Brain microvascular endothelial cell (primary cell): Measurements from ENCODE around the gene SRI.

Experiments used
- DNase-seq: peaks from one replicate; pipeline ENCODE4 v3.0.0-alpha.2; 2020
- H3K27ac ChIP-seq: fragments of 250-450 bp; sonication (Bioruptor Pico); 2 replicates; pipeline ENCODE4 v1.5.1; 2020; ENCODE audit warnings: mild to moderate bottlenecking, moderate library complexity
- H3K27me3 ChIP-seq: fragments of 250-450 bp; sonication (Bioruptor Pico); replicated peaks from 2 replicates; pipeline ENCODE4 v1.5.1; 2020; ENCODE audit warnings: mild to moderate bottlenecking
- H3K36me3 ChIP-seq: fragments of 250-450 bp; sonication (Bioruptor Pico); replicated peaks from 2 replicates; pipeline ENCODE4 v1.5.1; 2020; ENCODE audit warnings: mild to moderate bottlenecking
- H3K4me3 ChIP-seq: 2 replicates; pipeline ENCODE4 v1.5.1; 2011; ENCODE audit warnings: low read depth, mild to moderate bottlenecking, control low read depth, low read length, moderate library complexity
- in situ Hi-C: cut with HindIII; loops from 2 replicates; pipeline ENCODE4 v1.10.0; 2017; ENCODE audit warnings: low sequenced_read_pairs, low pct_ligation_motif_present
- TF ChIP-seq, protein P1 (sequence below): IDR thresholded peaks from 2 replicates; pipeline ENCODE4 v1.5.1; 2011; ENCODE audit warnings: low read depth, mild to moderate bottlenecking, moderate library complexity, low read length, control low read depth, inconsistent platforms; ENCODE audit errors: missing control alignments

SRI gene

DNA sequence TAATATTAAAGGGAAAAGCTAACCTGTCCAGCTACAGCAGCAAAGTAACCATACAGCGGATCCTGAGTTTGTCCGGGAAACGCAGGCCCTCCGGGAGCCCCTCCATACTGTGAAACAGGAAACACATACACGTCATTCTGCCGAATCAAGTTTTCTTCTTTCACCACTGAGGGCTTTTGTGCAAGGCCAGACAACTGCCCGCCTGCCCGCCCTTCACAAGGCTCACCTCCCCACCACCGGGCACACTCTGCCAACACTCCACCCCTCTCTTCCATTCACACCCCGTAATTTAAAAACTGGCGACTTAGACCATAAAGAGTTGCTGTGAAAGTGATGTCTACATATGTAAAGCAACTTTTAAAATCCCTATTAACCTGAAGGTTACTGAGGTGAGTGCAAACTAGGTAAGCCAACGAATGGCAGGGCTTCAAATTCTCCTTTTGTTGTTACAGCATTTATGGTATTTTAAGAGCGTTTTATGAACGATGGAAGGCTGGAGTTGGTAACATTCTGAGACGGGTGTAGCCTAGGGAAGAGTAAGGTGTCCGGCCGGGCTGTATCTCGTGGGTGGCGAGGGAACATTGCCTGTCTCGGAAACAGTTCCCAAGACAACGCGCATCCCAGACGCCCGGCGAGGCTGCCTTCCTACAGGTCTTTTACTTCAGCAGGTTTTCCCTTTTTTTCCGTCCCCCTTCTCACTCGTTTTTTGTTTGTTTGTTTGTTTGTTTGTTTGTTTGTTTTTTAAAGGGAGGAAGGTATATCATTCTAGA is 817 bp downstream of the SRI start:
- DNase-seq = peak; percentile 44
- TF ChIP-seq, protein P1, sequence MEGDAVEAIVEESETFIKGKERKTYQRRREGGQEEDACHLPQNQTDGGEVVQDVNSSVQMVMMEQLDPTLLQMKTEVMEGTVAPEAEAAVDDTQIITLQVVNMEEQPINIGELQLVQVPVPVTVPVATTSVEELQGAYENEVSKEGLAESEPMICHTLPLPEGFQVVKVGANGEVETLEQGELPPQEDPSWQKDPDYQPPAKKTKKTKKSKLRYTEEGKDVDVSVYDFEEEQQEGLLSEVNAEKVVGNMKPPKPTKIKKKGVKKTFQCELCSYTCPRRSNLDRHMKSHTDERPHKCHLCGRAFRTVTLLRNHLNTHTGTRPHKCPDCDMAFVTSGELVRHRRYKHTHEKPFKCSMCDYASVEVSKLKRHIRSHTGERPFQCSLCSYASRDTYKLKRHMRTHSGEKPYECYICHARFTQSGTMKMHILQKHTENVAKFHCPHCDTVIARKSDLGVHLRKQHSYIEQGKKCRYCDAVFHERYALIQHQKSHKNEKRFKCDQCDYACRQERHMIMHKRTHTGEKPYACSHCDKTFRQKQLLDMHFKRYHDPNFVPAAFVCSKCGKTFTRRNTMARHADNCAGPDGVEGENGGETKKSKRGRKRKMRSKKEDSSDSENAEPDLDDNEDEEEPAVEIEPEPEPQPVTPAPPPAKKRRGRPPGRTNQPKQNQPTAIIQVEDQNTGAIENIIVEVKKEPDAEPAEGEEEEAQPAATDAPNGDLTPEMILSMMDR = no peak
- Histone ChIP-seq H3K36me3 (peaks cover 19% of the 10 kb centered on the region), H3K27ac (no peak overlapping the region), H3K27me3 (no peaks in the 10 kb centered on the region), H3K4me3 (peak overlapping the region; percentile 93)
- in situ Hi-C loops = no loop called here

DNA sequence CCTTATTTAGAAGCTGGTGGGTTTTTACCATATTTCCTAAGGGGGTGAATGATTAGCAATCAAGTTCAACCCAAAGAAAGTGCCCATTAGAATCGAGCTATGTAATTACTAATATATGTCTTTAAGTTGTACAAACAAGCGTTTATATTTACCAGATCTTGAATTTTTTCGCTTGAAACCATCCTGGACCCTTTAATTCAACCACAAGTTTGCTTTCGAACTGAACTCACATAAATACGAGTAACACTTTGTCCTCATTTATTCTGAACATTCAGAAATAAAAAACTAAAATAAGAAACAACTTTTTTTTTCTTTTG is 1.5 kb downstream of the SRI start:
- TF ChIP-seq, protein P1 = no peak
- DNase-seq = no peak
- in situ Hi-C loops = no loop called here
- H3K27ac ChIP-seq = no peak overlapping the region
- no peaks in the 10 kb centered on the region for H3K27me3 ChIP-seq
- peak overlapping the region; percentile 93 for H3K4me3 ChIP-seq
- peaks cover 25% of the 10 kb centered on the region for H3K36me3 ChIP-seq

DNA sequence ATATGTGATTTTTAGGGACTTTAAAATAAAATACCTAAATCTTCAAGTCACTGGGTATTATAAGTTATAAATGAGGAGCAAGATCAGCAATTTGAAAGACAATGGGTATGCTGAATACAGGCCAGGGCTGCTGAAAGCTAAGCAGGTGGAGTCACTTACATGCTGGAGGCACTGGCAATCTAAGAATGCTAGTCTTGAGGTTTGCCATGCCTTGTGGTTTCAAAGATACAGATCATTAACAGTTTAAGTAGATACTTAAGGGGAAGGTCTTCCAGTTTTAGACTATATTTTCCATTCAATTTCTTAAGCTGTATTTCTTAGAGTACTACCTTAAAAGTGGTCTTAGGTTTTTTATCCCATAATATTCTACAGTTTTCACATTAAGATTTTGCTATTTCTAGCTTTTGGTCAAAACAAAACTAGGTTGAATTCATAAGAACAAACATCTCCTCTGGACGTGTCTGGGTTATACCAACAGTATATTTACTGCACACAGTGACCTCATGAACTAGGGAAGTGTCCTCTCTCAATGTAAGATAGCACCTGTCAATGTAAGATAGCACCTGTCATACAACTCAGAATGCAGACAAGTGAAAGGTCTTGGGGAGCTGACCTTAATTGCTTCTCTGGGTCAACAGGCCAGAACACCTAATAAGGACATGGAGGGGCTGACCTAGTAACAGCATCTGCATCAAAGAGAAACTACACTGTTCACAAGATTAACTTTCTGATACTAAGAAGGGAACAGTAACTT is 2.0 kb downstream of the SRI start:
- in situ Hi-C loops = no loop called here
- DNase-seq = no peak
- Histone ChIP-seq H3K36me3 (peaks cover 30% of the 10 kb centered on the region), H3K27ac (no peak overlapping the region), H3K4me3 (peak overlapping the region; percentile 93), H3K27me3 (no peaks in the 10 kb centered on the region)
- TF ChIP-seq, protein P1 = no peak

DNA sequence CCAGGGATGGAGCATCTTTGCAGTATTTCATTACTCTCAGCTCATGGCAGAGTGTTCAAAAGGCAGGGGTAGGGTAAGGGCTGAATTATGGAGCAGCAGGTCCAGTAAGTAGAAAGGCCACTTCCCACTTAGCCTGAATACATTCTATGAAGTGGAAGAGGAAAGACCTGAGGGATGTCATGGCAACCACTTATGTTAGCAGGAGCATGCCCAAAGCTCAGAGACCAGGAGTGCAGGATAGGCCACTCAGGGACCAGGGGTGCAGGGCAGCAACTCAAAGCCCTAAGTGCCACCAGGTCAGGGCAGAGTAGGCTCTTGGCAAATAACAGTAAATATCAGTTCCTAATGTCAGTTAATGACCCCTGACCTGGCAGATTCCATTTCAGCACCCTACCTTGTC is 3.6 kb downstream of the SRI start:
- peaks cover 44% of the 10 kb centered on the region for H3K36me3 ChIP-seq
- in situ Hi-C loops = no loop called here
- no peaks in the 10 kb centered on the region for H3K27me3 ChIP-seq
- DNase-seq = no peak
- TF ChIP-seq, protein P1 = no peak
- no peak overlapping the region for H3K4me3 ChIP-seq
- H3K27ac ChIP-seq = no peak overlapping the region

DNA sequence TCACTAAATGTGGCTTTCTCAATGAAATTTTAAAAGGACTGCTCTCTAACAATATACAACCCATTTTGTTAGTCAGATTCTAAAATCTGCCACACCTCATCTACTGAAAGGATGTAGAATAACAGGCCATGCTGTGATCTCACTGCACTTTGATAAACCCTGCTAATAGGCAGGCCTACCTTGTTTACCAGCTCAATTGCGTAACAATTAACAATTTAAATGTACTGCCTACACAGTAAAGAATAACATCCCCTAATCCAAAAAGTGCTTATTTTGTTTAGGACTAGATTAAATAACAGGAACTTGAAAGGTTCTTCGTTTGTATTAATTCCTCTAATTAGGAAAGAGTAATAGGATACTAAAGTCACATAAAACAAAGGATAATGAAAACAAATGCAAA is 4.5 kb downstream of the SRI start:
- no peak overlapping the region for H3K27ac ChIP-seq
- in situ Hi-C loops = no loop called here
- TF ChIP-seq, protein P1 = no peak
- no peaks in the 10 kb centered on the region for H3K27me3 ChIP-seq
- peaks cover 46% of the 10 kb centered on the region for H3K36me3 ChIP-seq
- no peak for DNase-seq
- no peak overlapping the region for H3K4me3 ChIP-seq
